Esophagus (tissue), 2 donors: ENCODE results near the gene ZNF563. TPM values are rescaled to one million over a fixed set of nuclear protein-coding genes. Genes with fewer than 3 reads are reported as not detected.
A peak's percentile ranks its signal among the peaks of the same experiment; 100 is the strongest.

Source experiments
- H3K27ac ChIP-seq, 2 donors: one replicate each; pipeline ENCODE4 v1.5.1; 2013; ENCODE audit warnings: low read depth in 2 of 2, mild to moderate bottlenecking in 2 of 2, inconsistent platforms in 1 of 2, low read length in 1 of 2, moderate library complexity in 1 of 2
- H3K27me3 ChIP-seq, 2 donors: one replicate each; pipeline ENCODE4 v1.6.1; 2013; ENCODE audit warnings: low read length in 2 of 2, control low read depth in 1 of 2, mild to moderate bottlenecking in 1 of 2; ENCODE audit not compliant: insufficient read depth in 2 of 2, control insufficient read depth in 1 of 2
- H3K36me3 ChIP-seq, 2 donors: one replicate each; pipeline ENCODE4 v1.6.1; 2013; ENCODE audit warnings: low read length in 1 of 2; ENCODE audit not compliant: control insufficient read depth in 2 of 2, insufficient read depth in 2 of 2
- H3K4me1 ChIP-seq, 2 donors: one replicate each; pipeline ENCODE4 v1.6.1; 2013; ENCODE audit warnings: low read length in 1 of 2; ENCODE audit not compliant: control insufficient read depth in 2 of 2, insufficient read depth in 2 of 2
- H3K4me3 ChIP-seq, 2 donors: one replicate each; pipeline ENCODE4 v1.5.1; 2013; ENCODE audit warnings: low read length in 2 of 2, mild to moderate bottlenecking in 2 of 2, low read depth in 1 of 2, moderate library complexity in 1 of 2
- H3K9me3 ChIP-seq, 2 donors: one replicate each; pipeline ENCODE4 v1.6.1; 2013; ENCODE audit warnings: mild to moderate bottlenecking in 2 of 2, low read depth in 1 of 2, low read length in 1 of 2, moderate library complexity in 1 of 2; ENCODE audit not compliant: control insufficient read depth in 2 of 2, insufficient read depth in 1 of 2
- WGBS, 2 donors: extraction: QIAGEN DNeasy Blood & Tissue Kit; methylation state at CpG; one replicate each; pipeline ENCODE4 v1.1.7; 2013; 5-methylcytosine and 5-hydroxymethylcytosine counted together
- polyA plus RNA-seq, 2 donors: library from polyadenylated mRNA; stranded (reverse); fragments of 200-250 nt; gene quantifications; one replicate each; pipeline ENCODE4 v1.2.3, GENCODE V29; 2013
- donor health status: healthy with polysubstance abuse.
- donor health status: Bipolar disorder and iron deficiency.

Gene ZNF563
- polyA plus RNA-seq, 2 donors, result 1.5 to 1.7 TPM

GRCh38 chr19:12272980-12273901 is 60.2 kb downstream of the ZNF563 start:
- WGBS, 2 donors, result 96 to 97% methylated on average over 11 of the region's 11 CpGs
- Histone ChIP-seq H3K27me3 (no peaks in the 10 kb centered on the region), H3K9me3 (peaks cover 5 to 22% of the 10 kb centered on the region in 2 donors), H3K4me3 (peak overlapping the region in 1 of 2 donors; percentile 1), H3K36me3 (peaks cover 3 to 10% of the 10 kb centered on the region in 2 donors), H3K4me1 (no peaks in the 10 kb centered on the region), H3K27ac (no peak overlapping the region)

- Histone ChIP-seq H3K27me3 (no peaks in the 10 kb centered on the region), H3K4me3 (no peak overlapping the region), H3K36me3 (peaks cover 3 to 10% of the 10 kb centered on the region in 2 donors), H3K4me1 (no peaks in the 10 kb centered on the region), H3K9me3 (peaks cover 5 to 21% of the 10 kb centered on the region in 2 donors), H3K27ac (no peak overlapping the region)
- WGBS, 2 donors, result 96 to 98% methylated on average over 5 of the region's 5 CpGs
These were observed 61.0 kb downstream of the ZNF563 start for GRCh38 chr19:12272386-12272785.

- 98 to 100% methylated on average over 2 of the region's 2 CpGs for WGBS, 2 donors
- H3K27ac ChIP-seq, result no peak overlapping the region
- no peak overlapping the region for H3K4me3 ChIP-seq
- no peaks in the 10 kb centered on the region for H3K4me1 ChIP-seq
- peaks cover 9 to 25% of the 10 kb centered on the region in 2 donors for H3K9me3 ChIP-seq
- H3K36me3 ChIP-seq, result peaks cover 3 to 9% of the 10 kb centered on the region in 2 donors
- H3K27me3 ChIP-seq, result no peaks in the 10 kb centered on the region
These were observed 62.6 kb downstream of the ZNF563 start for GRCh38 chr19:12270854-12271253.

Other genes starting within 250 kb of the ZNF563 start
- 1 to 10 TPM; 1.8 to 3.6 TPM for gene ZNF20, start 193.3 kb downstream of the ZNF563 start, polyA plus RNA-seq
- under 1 TPM; 0.47 to 0.75 TPM for gene ZNF625, start 176.9 kb downstream of the ZNF563 start, polyA plus RNA-seq
- gene ZNF136, start 170.5 kb downstream of the ZNF563 start, polyA plus RNA-seq, result 1 to 10 TPM; 1.7 to 1.8 TPM
- gene ZNF44, start 38.8 kb downstream of the ZNF563 start, polyA plus RNA-seq, result 1 to 10 TPM; 5.7 TPM
- under 1 TPM; 0.26 to 0.58 TPM for gene ZNF442, start 32.0 kb upstream of the ZNF563 start, polyA plus RNA-seq
- gene ZNF799, start 67.6 kb upstream of the ZNF563 start, polyA plus RNA-seq, result 1 to 10 TPM; 1.5 to 3.3 TPM
- gene ZNF443, start 107.4 kb upstream of the ZNF563 start, polyA plus RNA-seq, result 1 to 10 TPM; 1.5 to 3.5 TPM
- gene ZNF709, start 151.2 kb upstream of the ZNF563 start, polyA plus RNA-seq, result under 1 TPM; 0.38 to 0.45 TPM
- 1 to 10 TPM; 2.9 to 3.8 TPM for gene ZNF564, start 217.8 kb upstream of the ZNF563 start, polyA plus RNA-seq